Measurements from ENCODE around the gene CDH23.

GRCh38 chr10:71635251-71635866, 238.6 kb downstream of the CDH23 start:
- TF ChIP-seq, protein P1, sequence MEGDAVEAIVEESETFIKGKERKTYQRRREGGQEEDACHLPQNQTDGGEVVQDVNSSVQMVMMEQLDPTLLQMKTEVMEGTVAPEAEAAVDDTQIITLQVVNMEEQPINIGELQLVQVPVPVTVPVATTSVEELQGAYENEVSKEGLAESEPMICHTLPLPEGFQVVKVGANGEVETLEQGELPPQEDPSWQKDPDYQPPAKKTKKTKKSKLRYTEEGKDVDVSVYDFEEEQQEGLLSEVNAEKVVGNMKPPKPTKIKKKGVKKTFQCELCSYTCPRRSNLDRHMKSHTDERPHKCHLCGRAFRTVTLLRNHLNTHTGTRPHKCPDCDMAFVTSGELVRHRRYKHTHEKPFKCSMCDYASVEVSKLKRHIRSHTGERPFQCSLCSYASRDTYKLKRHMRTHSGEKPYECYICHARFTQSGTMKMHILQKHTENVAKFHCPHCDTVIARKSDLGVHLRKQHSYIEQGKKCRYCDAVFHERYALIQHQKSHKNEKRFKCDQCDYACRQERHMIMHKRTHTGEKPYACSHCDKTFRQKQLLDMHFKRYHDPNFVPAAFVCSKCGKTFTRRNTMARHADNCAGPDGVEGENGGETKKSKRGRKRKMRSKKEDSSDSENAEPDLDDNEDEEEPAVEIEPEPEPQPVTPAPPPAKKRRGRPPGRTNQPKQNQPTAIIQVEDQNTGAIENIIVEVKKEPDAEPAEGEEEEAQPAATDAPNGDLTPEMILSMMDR (IDR thresholded peaks at IDR 0.05): no peak
- TF ChIP-seq POLR2A (IDR thresholded peaks at IDR 0.05) (no peak), EP300 (IDR thresholded peaks at IDR 0.05) (no peak)
